Stimulated activated CD8-positive, alpha-beta memory T cell treated with anti-CD3 and anti-CD28 coated beads, Interleukin-4, amount 100 ng/mL, for 24 hours (primary cell): ENCODE results near the gene SIK3.

Experiments
- DNase-seq: peaks from one replicate; pipeline ENCODE4 v3.0.0-alpha.2; 2020; ENCODE audit warnings: low read depth

Gene SIK3

GRCh38 chr11:117009905-117010605 lies 88.2 kb downstream of the SIK3 start:
- DNase-seq: no peak

- DNase-seq: no peak
Observed at GRCh38 chr11:117005758-117006157, 92.5 kb downstream of the SIK3 start.

- no peak for DNase-seq
Observed at GRCh38 chr11:117002639-117003299, 95.5 kb downstream of the SIK3 start.

GRCh38 chr11:117000014-117000737 lies 98.1 kb downstream of the SIK3 start:
- no peak for DNase-seq

GRCh38 chr11:116997071-116997470 lies 101.2 kb downstream of the SIK3 start:
- no peak for DNase-seq

- no peak for DNase-seq
Observed at GRCh38 chr11:116994195-116994594, 104.0 kb downstream of the SIK3 start.

GRCh38 chr11:116993599-116993998 lies 104.6 kb downstream of the SIK3 start:
- DNase-seq: no peak

GRCh38 chr11:116991491-116991890 lies 106.7 kb downstream of the SIK3 start:
- DNase-seq: no peak

GRCh38 chr11:116990811-116991210 lies 107.4 kb downstream of the SIK3 start:
- DNase-seq: no peak

- no peak for DNase-seq
Observed at GRCh38 chr11:116990061-116990473, 108.2 kb downstream of the SIK3 start.

GRCh38 chr11:116989184-116989583 lies 109.0 kb downstream of the SIK3 start:
- no peak for DNase-seq

GRCh38 chr11:116986521-116987105 lies 111.6 kb downstream of the SIK3 start:
- DNase-seq: no peak

- DNase-seq: no peak
Observed at GRCh38 chr11:116984589-116984988, 113.6 kb downstream of the SIK3 start.

- no peak for DNase-seq
Observed at GRCh38 chr11:116984186-116984585, 114.0 kb downstream of the SIK3 start.

- no peak for DNase-seq
Observed at GRCh38 chr11:116981266-116981885, 116.9 kb downstream of the SIK3 start.

GRCh38 chr11:116980136-116980793 lies 118.0 kb downstream of the SIK3 start:
- no peak for DNase-seq

GRCh38 chr11:116976941-116977570 lies 121.2 kb downstream of the SIK3 start:
- DNase-seq: no peak

- DNase-seq: no peak
Observed at GRCh38 chr11:116975661-116976060, 122.6 kb downstream of the SIK3 start.

- no peak for DNase-seq
Observed at GRCh38 chr11:116973270-116973669, 125.0 kb downstream of the SIK3 start.

- DNase-seq: no peak
Observed at GRCh38 chr11:116972691-116973090, 125.5 kb downstream of the SIK3 start.
